Astrocyte (in vitro differentiated cells and primary cell): ENCODE data around the gene ANKS3. TPM values are rescaled to one million over a fixed set of nuclear protein-coding genes. Genes with fewer than 3 reads are reported as not detected.

Experiments used
- DNase-seq: peaks from one replicate; pipeline ENCODE4 v3.0.0-alpha.2; 2010; ENCODE audit warnings: low read depth
- FAIRE-seq: peaks from 2 replicates; lab custom pipeline; 2011; peaks lifted over from hg19 to GRCh38; lab: Jason Lieb, UNC
- H2AFZ ChIP-seq: 2 replicates; pipeline ENCODE4 v1.6.0; 2012; ENCODE audit warnings: low read depth, low read length, inconsistent platforms
- H3K27ac ChIP-seq: 2 replicates; pipeline ENCODE4 v1.5.1; 2011; ENCODE audit warnings: low read depth, low read length, inconsistent platforms
- H3K27me3 ChIP-seq: 2 replicates; pipeline ENCODE4 v1.6.0; 2011; ENCODE audit warnings: low read length, inconsistent platforms; ENCODE audit not compliant: insufficient read depth
- H3K36me3 ChIP-seq: 2 replicates; pipeline ENCODE4 v1.5.1; 2011; ENCODE audit warnings: low read length, inconsistent platforms; ENCODE audit not compliant: insufficient read depth
- H3K4me1 ChIP-seq: 2 replicates; pipeline ENCODE4 v1.5.1; 2011; ENCODE audit warnings: low read length, inconsistent platforms; ENCODE audit not compliant: insufficient read depth
- H3K4me2 ChIP-seq: 2 replicates; pipeline ENCODE4 v1.6.0; 2012; ENCODE audit warnings: low read length, inconsistent platforms
- H3K4me3 ChIP-seq: 2 replicates; pipeline ENCODE4 v1.5.1; 2011; ENCODE audit warnings: low read depth, mild to moderate bottlenecking, low read length, inconsistent platforms; ENCODE audit not compliant: insufficient read depth
- H3K79me2 ChIP-seq: 2 replicates; pipeline ENCODE4 v1.6.0; 2012; ENCODE audit warnings: mild to moderate bottlenecking, low read length, inconsistent platforms; ENCODE audit not compliant: insufficient read depth
- H3K9ac ChIP-seq: 2 replicates; pipeline ENCODE4 v1.6.0; 2012; ENCODE audit warnings: mild to moderate bottlenecking, low read length, inconsistent platforms
- H3K9me3 ChIP-seq: 2 replicates; pipeline ENCODE4 v1.5.1; 2012; ENCODE audit warnings: low read depth, mild to moderate bottlenecking, low read length, inconsistent platforms; ENCODE audit not compliant: insufficient read depth
- H4K20me1 ChIP-seq: 2 replicates; pipeline ENCODE4 v1.6.0; 2012; ENCODE audit warnings: low read length, inconsistent platforms; ENCODE audit not compliant: insufficient read depth
- H3K27ac Mint-ChIP-seq: one replicate; pipeline ENCODE4 v1.8.0; 2021; ENCODE audit warnings: mild to moderate bottlenecking, mixed read lengths; ENCODE audit not compliant: unreplicated experiment
- H3K27me3 Mint-ChIP-seq: one replicate; pipeline ENCODE4 v1.8.0; 2021; ENCODE audit warnings: low read depth, mixed read lengths; ENCODE audit not compliant: unreplicated experiment
- H3K36me3 Mint-ChIP-seq: one replicate; pipeline ENCODE4 v1.8.0; 2021; ENCODE audit warnings: low read depth, mixed read lengths; ENCODE audit not compliant: unreplicated experiment
- H3K4me1 Mint-ChIP-seq: one replicate; pipeline ENCODE4 v1.8.0; 2021; ENCODE audit warnings: low read depth, mixed read lengths; ENCODE audit not compliant: unreplicated experiment
- H3K4me3 Mint-ChIP-seq: one replicate; pipeline ENCODE4 v1.8.0; 2021; ENCODE audit warnings: mild to moderate bottlenecking, moderate library complexity, mixed read lengths; ENCODE audit not compliant: unreplicated experiment
- H3K9me3 Mint-ChIP-seq: one replicate; pipeline ENCODE4 v1.8.0; 2021; ENCODE audit warnings: mild to moderate bottlenecking, mixed read lengths; ENCODE audit not compliant: unreplicated experiment
- EZH2 ChIP-seq: IDR thresholded peaks from 2 replicates; pipeline ENCODE4 v1.6.1; 2012; ENCODE audit warnings: mild to moderate bottlenecking, low read length, inconsistent platforms; ENCODE audit not compliant: insufficient read depth
- total RNA-seq: library from RNA; stranded (reverse); gene quantifications from 2 replicates; pipeline ENCODE4 v1.2.1, GENCODE V29; 2021
- TF ChIP-seq, protein P1 (sequence below): IDR thresholded peaks from 2 replicates; pipeline ENCODE4 v1.5.1; 2011; ENCODE audit warnings: low read depth, mild to moderate bottlenecking, inconsistent platforms, low read length, moderate library complexity; ENCODE audit not compliant: insufficient read depth

ANKS3 gene
- total RNA-seq, 1 donor from 2014 or later, result 27.2 TPM

- Mint-ChIP-seq H3K27me3 (no peaks in the 10 kb centered on the region), H3K27ac (no peak overlapping the region), H3K36me3 (peaks cover 25% of the 10 kb centered on the region), H3K4me1 (no peaks in the 10 kb centered on the region), H3K4me3 (no peak overlapping the region), H3K9me3 (peaks cover 2% of the 10 kb centered on the region)
- H3K9ac ChIP-seq, result no peak overlapping the region
- H2AFZ ChIP-seq, result no peak overlapping the region
- H4K20me1 ChIP-seq, result peaks cover 22% of the 10 kb centered on the region
- H3K4me3 ChIP-seq, result no peak overlapping the region
- no peak for DNase-seq
- no peaks in the 10 kb centered on the region for H3K4me1 ChIP-seq
- H3K36me3 ChIP-seq, result peaks cover 20% of the 10 kb centered on the region
- no peak overlapping the region for H3K27ac ChIP-seq
- peaks cover 5% of the 10 kb centered on the region for H3K79me2 ChIP-seq
- no peak overlapping the region for H3K4me2 ChIP-seq
- no peaks in the 10 kb centered on the region for H3K27me3 ChIP-seq
- FAIRE-seq, result no peak
- no peaks in the 10 kb centered on the region for H3K9me3 ChIP-seq
- no peak for TF ChIP-seq EZH2
- TF ChIP-seq, protein P1, sequence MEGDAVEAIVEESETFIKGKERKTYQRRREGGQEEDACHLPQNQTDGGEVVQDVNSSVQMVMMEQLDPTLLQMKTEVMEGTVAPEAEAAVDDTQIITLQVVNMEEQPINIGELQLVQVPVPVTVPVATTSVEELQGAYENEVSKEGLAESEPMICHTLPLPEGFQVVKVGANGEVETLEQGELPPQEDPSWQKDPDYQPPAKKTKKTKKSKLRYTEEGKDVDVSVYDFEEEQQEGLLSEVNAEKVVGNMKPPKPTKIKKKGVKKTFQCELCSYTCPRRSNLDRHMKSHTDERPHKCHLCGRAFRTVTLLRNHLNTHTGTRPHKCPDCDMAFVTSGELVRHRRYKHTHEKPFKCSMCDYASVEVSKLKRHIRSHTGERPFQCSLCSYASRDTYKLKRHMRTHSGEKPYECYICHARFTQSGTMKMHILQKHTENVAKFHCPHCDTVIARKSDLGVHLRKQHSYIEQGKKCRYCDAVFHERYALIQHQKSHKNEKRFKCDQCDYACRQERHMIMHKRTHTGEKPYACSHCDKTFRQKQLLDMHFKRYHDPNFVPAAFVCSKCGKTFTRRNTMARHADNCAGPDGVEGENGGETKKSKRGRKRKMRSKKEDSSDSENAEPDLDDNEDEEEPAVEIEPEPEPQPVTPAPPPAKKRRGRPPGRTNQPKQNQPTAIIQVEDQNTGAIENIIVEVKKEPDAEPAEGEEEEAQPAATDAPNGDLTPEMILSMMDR, result no peak
Observed at GRCh38 chr16:4754865-4755264, 20.8 kb upstream of the ANKS3 start.

DNA sequence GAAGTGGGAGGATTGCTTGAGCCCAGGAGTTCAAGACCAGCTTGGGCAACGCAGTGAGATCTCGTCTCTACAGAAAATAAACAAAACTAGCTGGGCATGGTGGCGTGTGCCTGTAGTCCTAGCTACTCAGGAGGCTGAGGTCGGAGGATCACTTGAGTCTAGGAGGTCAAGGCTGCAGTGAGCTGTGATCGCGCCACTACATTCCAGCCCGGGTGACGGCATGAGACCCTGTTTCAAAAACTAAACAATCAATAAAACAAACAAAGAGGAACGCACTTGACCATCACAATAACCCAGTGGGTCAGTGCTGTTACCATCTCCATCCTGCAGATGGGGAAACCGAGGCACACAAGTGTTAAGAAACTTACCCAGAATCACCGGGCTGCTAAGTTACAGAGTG is 19.2 kb upstream of the ANKS3 start:
- Histone ChIP-seq H4K20me1 (peaks cover 16% of the 10 kb centered on the region), H3K36me3 (peaks cover 16% of the 10 kb centered on the region), H2AFZ (no peak overlapping the region), H3K9me3 (no peaks in the 10 kb centered on the region), H3K9ac (no peak overlapping the region), H3K4me1 (no peaks in the 10 kb centered on the region), H3K4me2 (no peak overlapping the region), H3K79me2 (peaks cover 5% of the 10 kb centered on the region), H3K27me3 (no peaks in the 10 kb centered on the region), H3K4me3 (no peak overlapping the region), H3K27ac (no peak overlapping the region)
- Mint-ChIP-seq H3K9me3 (peaks cover 2% of the 10 kb centered on the region), H3K36me3 (peaks cover 13% of the 10 kb centered on the region), H3K4me1 (no peaks in the 10 kb centered on the region), H3K27ac (no peak overlapping the region), H3K27me3 (no peaks in the 10 kb centered on the region), H3K4me3 (no peak overlapping the region)
- FAIRE-seq, result no peak
- TF ChIP-seq, protein P1, result no peak
- TF ChIP-seq EZH2, result no peak
- no peak for DNase-seq

- DNase-seq (no peak), FAIRE-seq (no peak)
- H3K9me3 ChIP-seq, result no peaks in the 10 kb centered on the region
- H3K27ac Mint-ChIP-seq, result no peak overlapping the region
- no peak overlapping the region for H3K4me3 Mint-ChIP-seq
- peaks cover 14% of the 10 kb centered on the region for H4K20me1 ChIP-seq
- H3K27me3 Mint-ChIP-seq, result no peaks in the 10 kb centered on the region
- no peak overlapping the region for H3K4me2 ChIP-seq
- no peak overlapping the region for H3K27ac ChIP-seq
- H3K4me1 ChIP-seq, result no peaks in the 10 kb centered on the region
- H3K4me1 Mint-ChIP-seq, result no peaks in the 10 kb centered on the region
- H3K79me2 ChIP-seq, result peaks cover 5% of the 10 kb centered on the region
- peaks cover 14% of the 10 kb centered on the region for H3K36me3 ChIP-seq
- no peak overlapping the region for H2AFZ ChIP-seq
- H3K36me3 Mint-ChIP-seq, result peaks cover 13% of the 10 kb centered on the region
- H3K9ac ChIP-seq, result no peak overlapping the region
- TF ChIP-seq, protein P1, result no peak
- no peaks in the 10 kb centered on the region for H3K27me3 ChIP-seq
- H3K4me3 ChIP-seq, result no peak overlapping the region
- peaks cover 2% of the 10 kb centered on the region for H3K9me3 Mint-ChIP-seq
Observed at GRCh38 chr16:4752351-4753100, 18.5 kb upstream of the ANKS3 start.
